H1 (cell line): ENCODE measurements around the gene PLOD1. TPM values are rescaled to one million over a fixed set of nuclear protein-coding genes. Genes with fewer than 3 reads are reported as not detected.

Experiments
- CTCF ChIA-PET: fragments of 300-600 bp; sonication (Branson Sonifier 250); formaldehyde crosslinking; loops from one replicate; lab custom pipeline; 2021; ENCODE audit not compliant: partially characterized antibody; lab: Charles Lee
- POLR2A ChIA-PET: fragments of 300-600 bp; sonication (Branson Sonifier 250); formaldehyde crosslinking; loops from one replicate; lab custom pipeline; 2021; ENCODE audit warnings: inconsistent platforms; ENCODE audit not compliant: partially characterized antibody; lab: Charles Lee
- DNase-seq, 2 experiments: peaks; one replicate each; pipeline versions ENCODE4 v3.0.0 to v3.0.0-alpha.2; 2010 to 2022; ENCODE audit warnings: low spot score in 2 of 2, low read depth in 1 of 2, mixed read lengths in 1 of 2
- FAIRE-seq: peaks from 2 replicates; lab custom pipeline; 2011; peaks lifted over from hg19 to GRCh38; lab: Jason Lieb, UNC
- H2AFZ ChIP-seq: 2 replicates; pipeline ENCODE4 v1.8.1; 2012; ENCODE audit warnings: low read length, inconsistent platforms
- H2AK5ac ChIP-seq: 2 replicates; pipeline ENCODE4 v1.6.1; 2013; ENCODE audit warnings: low read depth, low read length
- H2BK120ac ChIP-seq: replicated peaks from 2 replicates; pipeline ENCODE3; 2013; ENCODE audit warnings: low read depth, low read length, inconsistent platforms
- H2BK12ac ChIP-seq: 2 replicates; pipeline ENCODE4 v1.6.1; 2013; ENCODE audit warnings: low read depth, low read length
- H2BK15ac ChIP-seq: 2 replicates; pipeline ENCODE4 v1.6.1; 2013; ENCODE audit warnings: low read length
- H2BK20ac ChIP-seq: 2 replicates; pipeline ENCODE4 v1.6.1; 2013; ENCODE audit warnings: low read length
- H2BK5ac ChIP-seq: 2 replicates; pipeline ENCODE4 v1.6.1; 2013; ENCODE audit warnings: low read depth, low read length
- H3K14ac ChIP-seq: 2 replicates; pipeline ENCODE4 v1.6.1; 2013; ENCODE audit warnings: inconsistent platforms; ENCODE audit not compliant: insufficient read length
- H3K18ac ChIP-seq: 2 replicates; pipeline ENCODE4 v1.6.1; 2013; ENCODE audit warnings: low read length; ENCODE audit errors: extremely low read depth
- H3K23ac ChIP-seq: 2 replicates; pipeline ENCODE4 v1.6.1; 2013; ENCODE audit warnings: inconsistent platforms; ENCODE audit not compliant: insufficient read length
- H3K23me2 ChIP-seq: 2 replicates; pipeline ENCODE4 v1.6.1; 2013; ENCODE audit warnings: low read depth, low read length
- H3K27ac ChIP-seq: 2 replicates; pipeline ENCODE4 v1.6.1; 2011; ENCODE audit warnings: low read depth, low read length, inconsistent platforms
- H3K27me3 ChIP-seq, 4 experiments: replicated peaks in 1 of 4; 1 replicate in 1 of 4; 2 replicates in 3 of 4; pipeline versions ENCODE4 v1.6.1 to v1.8.1; 2011 to 2013; ENCODE audit warnings: low read length in 3 of 4, mild to moderate bottlenecking in 3 of 4, inconsistent platforms in 2 of 4, mixed read lengths in 2 of 4, moderate library complexity in 1 of 4; ENCODE audit not compliant: control insufficient read depth in 3 of 4, insufficient read depth in 3 of 4; ENCODE audit errors: extremely low read depth in 1 of 4
- H3K36me3 ChIP-seq, 4 experiments: 2 replicates each; pipeline versions ENCODE4 v1.6.1 to v1.8.1; 2011 to 2013; ENCODE audit warnings: mild to moderate bottlenecking in 4 of 4, low read length in 3 of 4, moderate library complexity in 2 of 4, control low read depth in 1 of 4, inconsistent platforms in 1 of 4; ENCODE audit not compliant: insufficient read depth in 4 of 4, control insufficient read depth in 2 of 4
- H3K4ac ChIP-seq: replicated peaks from 2 replicates; pipeline ENCODE3; 2013; ENCODE audit warnings: low read length, low read depth, mixed read lengths, inconsistent platforms; ENCODE audit not compliant: insufficient read length
- H3K4me1 ChIP-seq, 4 experiments: replicated peaks in 1 of 4; 1 replicate in 1 of 4; 2 replicates in 3 of 4; pipeline versions ENCODE4 v1.6.1 to v1.8.1; 2011 to 2013; ENCODE audit warnings: low read length in 3 of 4, inconsistent platforms in 2 of 4, mixed read lengths in 1 of 4; ENCODE audit not compliant: insufficient read depth in 4 of 4, control insufficient read depth in 3 of 4
- H3K4me2 ChIP-seq, 2 experiments: 2 replicates each; pipeline versions ENCODE4 v1.6.1 to v1.8.1; 2011 to 2013; ENCODE audit warnings: low read depth in 2 of 2, low read length in 2 of 2, control low read depth in 1 of 2, inconsistent platforms in 1 of 2, mild to moderate bottlenecking in 1 of 2; ENCODE audit not compliant: insufficient read depth in 1 of 2
- H3K4me3 ChIP-seq, 4 experiments: fragments of 200-600, 300-600 bp in 1 of 4; sonication (generic), shearing (Covaris generic), sonication (Bioruptor Twin) in 1 of 4; 2 replicates each; pipeline versions ENCODE4 v1.5.1 to v1.8.1; 2011 to 2016; ENCODE audit warnings: low read length in 4 of 4, low read depth in 3 of 4, control low read depth in 2 of 4, inconsistent platforms in 2 of 4, mild to moderate bottlenecking in 2 of 4, mixed read lengths in 1 of 4, moderate library complexity in 1 of 4; ENCODE audit not compliant: insufficient read depth in 2 of 4; ENCODE audit errors: extremely low read depth in 1 of 4
- H3K56ac ChIP-seq: replicated peaks from 2 replicates; pipeline ENCODE3; 2013; ENCODE audit warnings: low read depth, mild to moderate bottlenecking, mixed read lengths, low read length, inconsistent platforms; ENCODE audit not compliant: insufficient read length
- H3K79me1 ChIP-seq: 2 replicates; pipeline ENCODE4 v1.6.1; 2013; ENCODE audit warnings: low read depth, low read length, control low read depth
- H3K79me2 ChIP-seq, 2 experiments: 2 replicates each; pipeline versions ENCODE4 v1.6.1 to v1.8.1; 2012 to 2013; ENCODE audit warnings: low read length in 2 of 2, mild to moderate bottlenecking in 2 of 2, inconsistent platforms in 1 of 2; ENCODE audit not compliant: insufficient read depth in 2 of 2, control insufficient read depth in 1 of 2
- H3K9ac ChIP-seq, 4 experiments: replicated peaks in 1 of 4; 1 replicate in 1 of 4; 2 replicates in 3 of 4; pipeline versions ENCODE4 v1.6.1 to v1.8.1; 2011 to 2013; ENCODE audit warnings: low read depth in 3 of 4, low read length in 3 of 4, control low read depth in 2 of 4, mild to moderate bottlenecking in 2 of 4, moderate library complexity in 2 of 4, inconsistent platforms in 1 of 4; ENCODE audit errors: extremely low read depth in 1 of 4
- H3K9me3 ChIP-seq, 2 experiments: 2 replicates each; pipeline versions ENCODE4 v1.6.1 to v1.8.1; 2012 to 2013; ENCODE audit warnings: mild to moderate bottlenecking in 2 of 2, moderate library complexity in 2 of 2, control low read depth in 1 of 2, inconsistent platforms in 1 of 2, low read depth in 1 of 2, low read length in 1 of 2, mixed read lengths in 1 of 2; ENCODE audit not compliant: insufficient read depth in 2 of 2
- H4K20me1 ChIP-seq, 2 experiments: replicated peaks in 1 of 2; 2 replicates each; pipeline versions ENCODE3 to v1.8.1; 2011 to 2013; ENCODE audit warnings: inconsistent platforms in 2 of 2, low read length in 2 of 2, mild to moderate bottlenecking in 1 of 2; ENCODE audit not compliant: insufficient read depth in 2 of 2, control insufficient read depth in 1 of 2
- H4K5ac ChIP-seq: 2 replicates; pipeline ENCODE4 v1.6.1; 2013; ENCODE audit warnings: low read length, low read depth, mixed read lengths, inconsistent platforms; ENCODE audit not compliant: insufficient read length
- H4K8ac ChIP-seq: 2 replicates; pipeline ENCODE4 v1.8.0; 2013; ENCODE audit warnings: mild to moderate bottlenecking, moderate library complexity, low read length, inconsistent platforms; ENCODE audit not compliant: insufficient read depth; ENCODE audit errors: extremely low read depth
- H4K91ac ChIP-seq: replicated peaks from 2 replicates; pipeline ENCODE3; 2013; ENCODE audit warnings: low read length, mixed read lengths, inconsistent platforms; ENCODE audit not compliant: insufficient read length
- GABPA ChIP-seq: IDR thresholded peaks from 2 replicates; pipeline ENCODE4 v1.6.1; 2011; ENCODE audit warnings: mild to moderate bottlenecking, low read length, moderate library complexity, borderline replicate concordance; ENCODE audit not compliant: insufficient read depth
- WGBS, 2 experiments: shearing (Covaris generic) in 1 of 2; methylation state at CpG; one replicate each; pipeline versions ENCODE4 v1.1.6 to v1.1.7; 2013 to 2015; ENCODE audit warnings: low lambda C conversion rate in 2 of 2, mixed read lengths in 2 of 2, inconsistent platforms in 1 of 2, low coverage in 1 of 2, missing lambda C conversion rate in 1 of 2; ENCODE audit not compliant: insufficient replicate concordance in 2 of 2, insufficient coverage in 1 of 2, insufficient read length in 1 of 2; ENCODE audit errors: extremely low coverage in 1 of 2, missing lambda C conversion rate in 1 of 2; 5-methylcytosine and 5-hydroxymethylcytosine counted together
- polyA plus RNA-seq, 7 experiments: library from polyadenylated mRNA; depleted of rRNA in 3 of 7; stranded (reverse) in 5 of 7; unstranded in 2 of 7; fragments of >200 nt in 5 of 7; fragments of 200-250 nt in 2 of 7; gene quantifications; 1 replicate in 5 of 7; 2 replicates in 1 of 7; 4 replicates in 1 of 7; pipeline versions ENCODE4 v1.2.1 to v1.2.3, GENCODE V29; 2011 to 2013; ENCODE audit warnings: missing spikeins in 2 of 7, mixed read lengths in 2 of 7
- total RNA-seq: library from RNA; stranded (reverse); fragmentation: NEBNext Ultra II Directional; extraction: Animal tissue kit (Norgen Biotek cat#: 25700); gene quantifications from 2 replicates; pipeline ENCODE4 v1.2.1, GENCODE V29; 2021

Gene PLOD1
- total and polyA plus RNA-seq, 2 of the 8 experiments (the other 6 are each of a cell fraction or from before 2014, with no cell fraction given), result 44.9 to 51.8 TPM

- ChIA-PET POLR2A (interaction anchor here (0.8 to 9.9 kb wide), 17 partner anchors 11 to 146 kb away, joined by 3 to 144 read pairs (median 6); partner anchors contain the start of gene MIIP), CTCF (interaction anchor here (1.0 to 3.3 kb wide), 5 partner anchors 10 to 71 kb away, joined by 3 to 21 read pairs (median 3); no protein-coding TSS in a partner anchor)
- H3K4me1 ChIP-seq, result peaks cover 0 to 5% (median 2%) of the 10 kb centered on the region in 4 experiments; a peak in 3 of 7 replicates
- peaks cover 9% of the 10 kb centered on the region; the same call in 1 of the 2 replicates for H3K23me2 ChIP-seq
- H3K79me1 ChIP-seq, result peaks cover 6% of the 10 kb centered on the region
- no peaks in the 10 kb centered on the region for H3K9me3 ChIP-seq
- H3K23ac ChIP-seq, result no peak overlapping the region
- H2BK15ac ChIP-seq, result peak overlapping the region; percentile 72; the same call in 1 of the 2 replicates
- H2BK5ac ChIP-seq, result peak overlapping the region; percentile 75
- peak overlapping the region; percentile 33; the same call in 1 of the 2 replicates for H3K27ac ChIP-seq
- H4K8ac ChIP-seq, result peak overlapping the region; percentile 19; the same call in 1 of the 2 replicates
- no peak overlapping the region for H2AK5ac ChIP-seq
- H3K27me3 ChIP-seq, result no peaks in the 10 kb centered on the region
- no peak for TF ChIP-seq GABPA
- H3K4me3 ChIP-seq, result peak overlapping the region in 3 of 4 experiments; percentile 32 to 81 (median 78); a peak in 7 of 8 replicates
- H3K14ac ChIP-seq, result no peak overlapping the region
- no peak for DNase-seq
- H2BK12ac ChIP-seq, result no peak overlapping the region
- H3K4ac ChIP-seq, result no peak overlapping the region
- H2BK120ac ChIP-seq, result no peak overlapping the region
- 79% methylated on average over 29 of the region's 29 CpGs; no CpG with 5 or more reads in 1 of the 2 experiments for WGBS, 2 experiments
- H3K18ac ChIP-seq, result no peak overlapping the region
- no peak overlapping the region for H3K56ac ChIP-seq
- peaks cover 0 to 37% of the 10 kb centered on the region in 2 experiments; a peak in 3 of 4 replicates for H3K79me2 ChIP-seq
- H2AFZ ChIP-seq, result no peak overlapping the region
- H2BK20ac ChIP-seq, result no peak overlapping the region
- no peak for FAIRE-seq
- peaks cover 7 to 20% (median 18%) of the 10 kb centered on the region in 4 experiments; a peak in 7 of 8 replicates for H3K36me3 ChIP-seq
- peak overlapping the region; percentile 54 to 67 for H3K4me2 ChIP-seq
- peaks cover 0 to 4% of the 10 kb centered on the region in 2 experiments for H4K20me1 ChIP-seq
- H4K91ac ChIP-seq, result no peak overlapping the region
- H3K9ac ChIP-seq, result peak overlapping the region in 2 of 4 experiments; percentile 25 to 36; a peak in 3 of 7 replicates
- H4K5ac ChIP-seq, result no peak overlapping the region
These were observed 44.7 kb downstream of the PLOD1 start for GRCh38 chr1:11979028-11979850.
